Heart right ventricle (tissue), 16 donors: Measurements from ENCODE around the gene SLC19A1. TPM values are rescaled to one million over a fixed set of nuclear protein-coding genes. Genes with fewer than 3 reads are reported as not detected.
A peak's percentile ranks its signal among the peaks of the same experiment; 100 is the strongest.

Experiments used
- ATAC-seq, 8 donors: fragments of 200-7000 bp; cut with Tn5 transposase; one replicate each; pipeline ENCODE4 v1.9.1; 2020; ENCODE audit warnings: mild to moderate bottlenecking in 8 of 8, moderate library complexity in 8 of 8, moderate number of reproducible peaks in 1 of 8
- DNase-seq, 2 donors: peaks; one replicate each; pipeline ENCODE4 v3.0.0-alpha.2; 2020
- H3K27ac ChIP-seq, 10 donors: fragments of 200-600 bp; sonication (generic) in 2 of 10; one replicate each; pipeline versions ENCODE4 v1.5.0 to v1.8.0; 2020 to 2022; ENCODE audit warnings: mild to moderate bottlenecking in 3 of 10
- H3K27me3 ChIP-seq, 7 donors: fragments of 200-600 bp; one replicate each; pipeline ENCODE4 v1.8.0; 2021 to 2022; ENCODE audit warnings: mild to moderate bottlenecking in 2 of 7
- H3K36me3 ChIP-seq, 9 donors: fragments of 200-600 bp; sonication (generic) in 1 of 9; one replicate each; pipeline versions ENCODE4 v1.5.0 to v1.8.0; 2020 to 2022; ENCODE audit warnings: mild to moderate bottlenecking in 2 of 9
- H3K4me1 ChIP-seq, 9 donors: fragments of 200-600 bp; sonication (generic) in 1 of 9; one replicate each; pipeline versions ENCODE4 v1.5.0 to v1.8.0; 2020 to 2022; ENCODE audit warnings: mild to moderate bottlenecking in 4 of 9
- H3K4me3 ChIP-seq, 10 donors: fragments of 200-600 bp; sonication (generic) in 2 of 10; one replicate each; pipeline versions ENCODE4 v1.5.0 to v1.8.0; 2020 to 2022; ENCODE audit warnings: mild to moderate bottlenecking in 7 of 10, moderate library complexity in 2 of 10
- H3K9me3 ChIP-seq, 11 donors: fragments of 200-600 bp in 10 of 11; sonication (generic) in 2 of 11; one replicate each; pipeline versions ENCODE4 v1.5.0 to v1.8.0; 2013 to 2022; ENCODE audit warnings: mild to moderate bottlenecking in 2 of 11, control low read depth in 1 of 11, moderate library complexity in 1 of 11
- CTCF ChIP-seq, 9 donors: fragments of 200-600 bp; sonication (generic) in 2 of 9; IDR thresholded peaks; one replicate each; pipeline versions ENCODE4 v1.5.0 to v1.8.0; 2021 to 2022; ENCODE audit warnings: antibody characterized with exemption in 9 of 9, mild to moderate bottlenecking in 5 of 9, moderate library complexity in 1 of 9
- WGBS, 2 donors: extraction: QIAGEN DNeasy Blood & Tissue Kit; methylation state at CpG; one replicate each; pipeline ENCODE4 v1.1.7; 2013; ENCODE audit warnings: inconsistent platforms in 1 of 2; 5-methylcytosine and 5-hydroxymethylcytosine counted together
- intact Hi-C, 10 donors: fragments of 100-400 bp; cut with DNase I; formaldehyde crosslinking; loops; one replicate each; pipeline versions ENCODE4 v1.11.1 to v1.14.2; 2022
- polyA plus RNA-seq, 2 donors: library from polyadenylated mRNA; stranded (reverse); fragments of 200-250 nt; gene quantifications; one replicate each; pipeline ENCODE4 v1.2.3, GENCODE V29; 2013
- total RNA-seq, 10 donors: library from RNA; stranded (reverse); fragmentation: NEBNext Ultra II Directional in 3 of 10; extraction: Animal tissue kit (Norgen Biotek cat#: 25700) in 3 of 10; gene quantifications; one replicate each; pipeline versions ENCODE4 v1.2.1 to v1.2.4, GENCODE V29; 2021 to 2023
- donor health status: Arrhythmogenic right ventricular cardiomyopathy.
- donor health status: ischemic (EF 13 %, LVEDD 7.1; RV severe dilation, severe dysfunction).
- donor health status: healthy with polysubstance abuse.
- donor health status: DM: no; HTN: yes; CAD: no.
- donor health status: DM: no; HTN: no; CAD: no.
- donor health status: ischemic (EF 25% LVEDD 6.9; RV normal size, moderate dysfunction).
- donor health status: ischemic (EF 25% LVEDD 5.7; RV mildly dilated, moderate dysfunction).
- donor health status: healthy.
- donor health status: DM: yes; HTN: yes; CAD: no.
- donor health status: Ischemic cardiomyopathy.
- donor health status: ischemic (EF 35%, LVEDD 5.7; RV mildly dilated, moderate dysfunction).
- donor health status: nonischemic (EF 11% LVEDD 7.7; RV severe dilation, severe dysfunction).
- donor health status: DM: yes; HTN: yes; CAD: no.
- donor health status: PGD.
- donor health status: ischemic (EF 29% LVEDD 5.4; RV normal size, mild dysfunction).
- donor health status: nonischemic (EF 23%, LVEDD 6.1; RV moderate dilation, normal function).

The SLC19A1 gene
- total and polyA plus RNA-seq, 12 donors = 1.5 to 8.5 (median 3.8) TPM

- ATAC-seq (peak in 1 of 8 donors; percentile 33), DNase-seq (no peak)
- intact Hi-C loops = loop anchor here in 1 of 10 donors (5.0 to 10.0 kb wide), 2 partner anchors 259 to 373 kb away; no protein-coding TSS in a partner anchor
- peak overlapping the region in 3 of 10 donors; percentile 15 to 89 (median 44) for H3K27ac ChIP-seq
- TF ChIP-seq CTCF (IDR thresholded peaks at IDR 0.05) = no peak
- peaks cover 0 to 7% (median 0%) of the 10 kb centered on the region in 11 donors for H3K9me3 ChIP-seq
- H3K4me3 ChIP-seq = peak overlapping the region in 1 of 10 donors; percentile 20
- peaks cover 0 to 42% (median 6%) of the 10 kb centered on the region in 9 donors for H3K4me1 ChIP-seq
- peaks cover 0 to 18% (median 0%) of the 10 kb centered on the region in 7 donors for H3K27me3 ChIP-seq
- no peaks in the 10 kb centered on the region for H3K36me3 ChIP-seq
- WGBS, 2 donors = 57 to 65% methylated on average over 8 of the region's 8 CpGs
Observed at GRCh38 chr21:45551316-45551715, 9.1 kb upstream of the SLC19A1 start.

DNA sequence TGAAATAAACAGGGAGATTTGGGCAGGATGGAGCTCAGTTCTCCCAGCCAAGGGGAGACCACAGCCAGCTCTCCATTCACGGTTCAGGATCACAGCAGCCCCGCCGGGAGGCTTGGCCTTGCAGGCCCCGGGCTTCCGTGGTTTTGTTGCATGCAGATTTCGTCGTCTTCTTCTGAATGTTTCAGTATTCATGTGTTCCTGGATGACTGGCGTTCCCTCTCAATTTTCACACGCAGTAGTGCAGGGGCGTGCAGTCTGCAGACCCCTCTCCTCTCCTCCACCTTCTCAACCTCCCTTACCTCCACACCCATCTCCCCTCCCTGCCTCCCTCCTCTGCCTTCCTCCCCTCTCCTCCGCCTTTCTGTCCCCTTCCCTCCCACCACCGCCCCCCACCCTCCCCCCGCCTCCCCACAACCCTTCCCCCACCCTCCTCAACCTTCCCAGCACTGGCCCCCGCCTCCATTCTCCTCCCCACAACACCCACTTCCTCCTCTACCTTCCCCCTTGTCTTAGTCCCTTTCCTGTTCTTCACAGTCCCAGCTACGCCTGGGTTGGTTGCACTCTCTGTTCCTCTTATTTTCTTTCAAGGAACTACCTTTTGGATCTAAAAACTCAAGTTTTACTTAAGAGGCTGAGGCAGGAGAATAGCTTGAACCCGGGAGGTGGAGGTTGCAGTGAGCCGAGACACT, 8.4 kb upstream of the SLC19A1 start:
- Histone ChIP-seq H3K9me3 (peaks cover 0 to 7% (median 0%) of the 10 kb centered on the region in 11 donors), H3K4me3 (peak overlapping the region in 1 of 10 donors; percentile 27), H3K27me3 (peaks cover 0 to 13% (median 0%) of the 10 kb centered on the region in 7 donors), H3K4me1 (peaks cover 0 to 35% (median 2%) of the 10 kb centered on the region in 9 donors), H3K36me3 (no peaks in the 10 kb centered on the region), H3K27ac (peak overlapping the region in 3 of 10 donors; percentile 16 to 89 (median 44))
- DNase-seq = no peak
- no peak for TF ChIP-seq CTCF (IDR thresholded peaks at IDR 0.05)
- WGBS, 2 donors = 52 to 59% methylated on average over 17 of the region's 17 CpGs
- intact Hi-C loops = loop anchor here in 1 of 10 donors (5.0 to 10.0 kb wide), 2 partner anchors 258 to 374 kb away; no protein-coding TSS in a partner anchor
- ATAC-seq = peak in 4 of 8 donors; percentile 4 to 64 (median 52)

DNA sequence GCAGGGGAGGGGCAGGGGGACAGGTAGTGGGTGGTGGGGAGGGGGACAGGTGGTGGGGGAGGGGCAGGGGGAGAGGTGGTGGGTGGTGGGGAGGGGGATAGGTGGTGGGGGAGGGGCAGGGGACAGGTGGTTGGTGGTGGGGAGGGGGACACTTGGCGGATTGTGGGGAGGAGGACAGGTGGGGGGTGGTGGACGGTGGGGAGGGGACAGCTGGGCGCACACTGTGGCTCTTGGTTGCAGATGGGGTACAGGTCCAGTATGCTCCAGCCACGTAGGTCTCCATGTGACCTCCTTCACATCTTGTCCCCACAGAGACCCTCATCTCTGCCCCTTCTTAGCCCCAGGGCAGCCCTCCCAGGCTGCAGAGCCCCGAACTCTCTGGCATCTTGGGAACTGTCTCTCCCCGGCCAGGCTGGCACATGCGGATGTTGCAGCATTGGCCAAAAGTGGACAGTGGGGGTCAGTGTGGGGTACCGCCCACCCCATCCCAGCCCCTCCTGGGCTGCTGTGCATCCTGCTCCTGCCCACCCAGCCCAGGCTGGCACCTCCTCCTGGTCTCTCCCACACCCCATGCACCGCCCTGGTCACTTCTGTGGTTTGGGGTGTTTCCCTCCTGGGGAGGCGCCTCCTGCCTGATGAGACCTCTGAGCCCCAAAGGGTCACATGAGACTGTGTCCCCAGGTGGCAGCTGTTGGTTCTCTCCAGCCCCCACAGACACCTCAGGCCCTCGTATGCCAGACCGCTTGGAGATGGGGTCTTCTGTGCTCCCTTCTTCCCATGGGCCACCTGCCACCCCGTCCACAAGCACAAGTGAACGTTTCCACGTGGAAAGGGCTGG, 7.6 kb upstream of the SLC19A1 start:
- peak in 1 of 8 donors; percentile 15 for ATAC-seq
- H3K27ac ChIP-seq = peak overlapping the region in 3 of 10 donors; percentile 16 to 89 (median 29)
- no peak for DNase-seq

More for the DNA sequence above, 7.6 kb upstream of the SLC19A1 start:
- no peaks in the 10 kb centered on the region for H3K36me3 ChIP-seq
- peak overlapping the region in 1 of 10 donors; percentile 27 for H3K4me3 ChIP-seq
- intact Hi-C loops = loop anchor here in 1 of 10 donors (5.0 to 10.0 kb wide), 2 partner anchors 258 to 375 kb away; no protein-coding TSS in a partner anchor
- H3K9me3 ChIP-seq = peaks cover 0 to 7% (median 0%) of the 10 kb centered on the region in 11 donors
- peaks cover 0 to 10% (median 0%) of the 10 kb centered on the region in 7 donors for H3K27me3 ChIP-seq
- WGBS, 2 donors = 79% methylated on average over 14 to 15 of the region's 15 CpGs
- H3K4me1 ChIP-seq = peaks cover 0 to 32% (median 0%) of the 10 kb centered on the region in 9 donors
- no peak for TF ChIP-seq CTCF (IDR thresholded peaks at IDR 0.05)
